LNCaP clone FGC (cell line): Measurements from ENCODE around the gene CACNA1C.

Experiments
- DNase-seq: peaks from one replicate; pipeline ENCODE4 v3.0.0-alpha.2; 2011; ENCODE audit warnings: low read depth
- H3K4me3 ChIP-seq: 2 replicates; pipeline ENCODE4 v1.5.1; 2011; ENCODE audit warnings: mild to moderate bottlenecking, low read depth, low read length, control low read depth
- TF ChIP-seq, protein P1 (sequence below): IDR thresholded peaks from 2 replicates; pipeline ENCODE4 v1.5.1; 2012; ENCODE audit warnings: mild to moderate bottlenecking; ENCODE audit not compliant: control insufficient read depth, insufficient read depth; ENCODE audit errors: extremely low read depth

The CACNA1C gene

DNA sequence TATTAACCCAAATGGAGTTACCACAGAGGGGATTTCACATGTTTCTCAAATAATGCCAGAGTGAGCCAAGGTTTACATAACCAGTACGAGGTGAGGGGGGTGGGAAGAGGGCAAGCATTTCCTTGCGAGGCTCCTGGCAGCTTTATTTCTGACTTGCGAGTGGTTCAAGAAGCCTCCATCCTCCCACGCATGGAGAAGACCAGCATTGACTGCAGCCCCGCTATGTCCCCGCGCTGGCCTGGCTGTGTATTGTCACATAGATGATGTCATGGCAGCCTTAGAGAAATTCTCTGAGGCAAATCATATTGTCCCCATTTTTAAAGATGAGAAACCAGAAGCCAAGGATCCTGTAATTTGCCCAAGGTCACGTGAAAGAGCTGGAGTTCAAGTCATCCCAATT lies 188.2 kb downstream of the CACNA1C start:
- DNase-seq = no peak
- TF ChIP-seq, protein P1, sequence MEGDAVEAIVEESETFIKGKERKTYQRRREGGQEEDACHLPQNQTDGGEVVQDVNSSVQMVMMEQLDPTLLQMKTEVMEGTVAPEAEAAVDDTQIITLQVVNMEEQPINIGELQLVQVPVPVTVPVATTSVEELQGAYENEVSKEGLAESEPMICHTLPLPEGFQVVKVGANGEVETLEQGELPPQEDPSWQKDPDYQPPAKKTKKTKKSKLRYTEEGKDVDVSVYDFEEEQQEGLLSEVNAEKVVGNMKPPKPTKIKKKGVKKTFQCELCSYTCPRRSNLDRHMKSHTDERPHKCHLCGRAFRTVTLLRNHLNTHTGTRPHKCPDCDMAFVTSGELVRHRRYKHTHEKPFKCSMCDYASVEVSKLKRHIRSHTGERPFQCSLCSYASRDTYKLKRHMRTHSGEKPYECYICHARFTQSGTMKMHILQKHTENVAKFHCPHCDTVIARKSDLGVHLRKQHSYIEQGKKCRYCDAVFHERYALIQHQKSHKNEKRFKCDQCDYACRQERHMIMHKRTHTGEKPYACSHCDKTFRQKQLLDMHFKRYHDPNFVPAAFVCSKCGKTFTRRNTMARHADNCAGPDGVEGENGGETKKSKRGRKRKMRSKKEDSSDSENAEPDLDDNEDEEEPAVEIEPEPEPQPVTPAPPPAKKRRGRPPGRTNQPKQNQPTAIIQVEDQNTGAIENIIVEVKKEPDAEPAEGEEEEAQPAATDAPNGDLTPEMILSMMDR = no peak
- no peak overlapping the region for H3K4me3 ChIP-seq

DNA sequence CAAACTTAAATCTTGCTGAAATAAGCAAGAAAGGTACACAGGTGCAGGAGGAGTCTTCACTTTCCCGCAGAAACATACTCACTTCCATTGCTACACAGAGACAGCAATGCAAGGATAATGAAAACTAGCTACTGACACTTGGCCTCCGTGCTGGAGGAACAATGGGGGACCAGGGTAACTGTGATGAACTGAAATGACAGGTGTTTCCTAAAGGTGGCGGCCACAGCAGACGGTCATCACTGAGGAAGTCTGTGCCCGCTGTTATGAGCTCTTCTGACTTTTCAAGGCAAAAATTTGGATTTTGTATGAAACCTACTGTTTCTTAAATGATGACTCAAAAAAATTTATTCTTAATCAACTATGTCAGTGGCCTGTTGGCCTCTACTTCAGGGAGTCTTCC lies 189.4 kb downstream of the CACNA1C start:
- TF ChIP-seq, protein P1 = no peak
- H3K4me3 ChIP-seq = no peak overlapping the region
- no peak for DNase-seq

DNA sequence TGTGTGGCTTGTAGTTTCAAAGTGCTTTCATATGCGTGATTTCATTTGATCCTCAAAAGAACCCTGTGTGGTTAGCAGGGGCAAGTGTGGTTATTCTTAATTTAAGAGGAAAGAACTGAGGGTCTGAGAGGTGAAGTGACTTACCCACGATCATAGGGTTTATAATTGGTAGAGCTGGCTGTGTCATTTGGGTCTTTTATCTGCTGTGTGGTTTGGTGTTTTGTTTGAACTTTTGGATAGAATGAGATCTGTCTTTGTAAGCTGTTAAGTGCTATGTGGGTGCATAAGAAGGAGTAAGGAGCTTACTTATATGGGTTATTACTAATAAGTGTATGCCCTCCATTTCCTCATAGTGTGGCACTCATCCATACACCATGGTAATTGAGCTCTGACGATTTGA lies 190.0 kb downstream of the CACNA1C start:
- TF ChIP-seq, protein P1 = no peak
- no peak for DNase-seq
- no peak overlapping the region for H3K4me3 ChIP-seq

DNA sequence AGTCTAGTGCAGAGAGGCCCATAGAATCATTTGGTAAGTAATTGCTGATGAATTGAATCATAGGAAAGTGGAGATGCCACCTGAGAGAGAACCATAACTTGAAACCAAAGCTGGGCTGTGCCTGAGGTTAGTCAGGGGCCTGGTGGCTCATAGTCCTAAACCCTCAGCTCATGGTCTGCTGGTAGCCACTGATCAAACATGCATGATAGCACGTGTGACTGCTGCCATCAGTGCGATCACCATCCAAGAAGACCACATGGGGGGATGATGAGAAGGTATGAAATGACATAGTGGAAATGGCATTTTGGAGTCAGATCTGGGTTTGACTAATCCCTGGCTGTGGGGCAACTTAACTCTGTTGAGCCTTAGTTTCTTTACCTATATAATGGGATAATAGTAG lies 190.5 kb downstream of the CACNA1C start:
- no peak for DNase-seq
- no peak overlapping the region for H3K4me3 ChIP-seq
- TF ChIP-seq, protein P1 = no peak

DNA sequence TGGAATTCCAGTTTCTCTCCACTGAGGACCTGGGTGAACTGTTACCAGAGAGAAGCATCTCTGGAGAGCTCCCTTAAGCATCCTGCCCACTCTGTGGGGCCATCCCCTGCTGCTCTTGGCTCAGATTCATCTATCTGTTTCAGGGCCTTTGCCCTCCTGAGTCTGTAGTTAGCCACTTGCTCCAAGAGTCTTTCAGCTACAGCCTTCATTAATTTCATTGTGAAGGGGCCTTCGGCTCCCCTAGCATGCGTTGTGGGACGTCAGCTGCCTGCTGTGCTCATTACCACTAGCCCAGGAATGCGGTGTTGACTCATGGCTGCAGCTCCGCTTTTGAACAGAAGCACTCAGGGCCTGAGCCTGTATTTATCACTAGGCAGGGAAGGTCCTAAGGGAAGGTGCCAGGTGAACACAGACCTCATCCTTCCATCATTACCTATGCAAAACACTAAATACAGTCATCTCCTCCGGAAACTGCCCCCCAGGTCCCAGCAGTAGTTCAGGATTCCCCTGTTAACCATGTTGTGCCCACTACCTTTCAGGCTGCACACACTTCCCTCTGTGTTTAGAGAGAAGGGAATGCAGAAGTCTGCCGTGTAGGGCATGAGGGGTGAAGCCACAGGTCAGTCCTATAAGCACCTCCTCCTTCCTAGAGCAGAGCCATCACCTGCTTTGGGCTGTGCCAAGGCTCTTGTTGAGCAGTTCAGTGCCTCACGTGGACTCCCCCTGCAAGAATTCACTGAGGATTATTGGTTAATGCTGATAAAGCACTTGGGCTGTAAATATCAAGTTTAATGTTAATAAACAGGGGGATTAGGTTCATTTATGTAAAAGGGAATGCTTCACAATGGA lies 191.4 kb downstream of the CACNA1C start:
- no peak overlapping the region for H3K4me3 ChIP-seq
- TF ChIP-seq, protein P1 = no peak
- DNase-seq = no peak

DNA sequence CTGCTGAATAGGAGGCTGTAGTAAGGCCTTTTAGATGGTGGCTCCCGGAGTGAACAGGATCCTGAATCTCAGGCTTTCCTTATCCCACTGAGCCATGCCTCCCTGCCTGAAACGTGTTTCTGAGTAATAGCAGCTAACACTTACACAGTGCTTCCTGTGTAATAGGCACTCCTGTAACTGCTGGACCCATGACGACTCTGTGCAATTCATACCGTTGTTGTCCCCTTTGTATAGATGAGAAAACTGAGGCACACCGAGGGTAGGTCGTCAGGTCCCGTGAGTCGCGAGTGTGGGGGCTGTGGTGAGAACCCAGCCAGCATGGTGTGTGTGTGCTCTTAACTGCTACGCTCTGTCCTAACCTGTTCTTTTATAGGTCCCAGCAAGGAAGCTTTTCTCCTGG lies 193.6 kb downstream of the CACNA1C start:
- DNase-seq = no peak
- H3K4me3 ChIP-seq = no peak overlapping the region
- TF ChIP-seq, protein P1 = no peak

DNA sequence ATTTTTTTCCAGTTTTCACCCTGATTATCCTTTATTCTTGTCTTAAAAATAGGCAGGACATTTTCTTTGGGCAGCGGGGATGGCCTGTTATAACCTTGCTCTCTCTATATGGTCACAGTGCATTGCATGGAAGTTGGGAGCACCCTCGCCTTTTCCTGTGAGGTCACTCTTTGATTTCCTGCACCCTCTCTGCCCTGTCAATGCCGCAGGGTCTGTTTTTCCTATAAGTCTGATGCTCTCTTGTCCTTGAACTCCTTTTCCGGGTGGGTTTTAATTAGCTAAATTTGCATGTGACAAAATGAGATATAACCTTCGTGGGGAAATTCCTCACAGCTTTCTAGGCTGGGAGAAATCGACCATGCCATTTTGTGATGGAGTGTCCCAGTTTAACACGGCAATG lies 194.3 kb downstream of the CACNA1C start:
- DNase-seq = no peak
- TF ChIP-seq, protein P1 = no peak
- H3K4me3 ChIP-seq = no peak overlapping the region
